K562 (cell line): ENCODE results near the gene HCAR1. TPM values are rescaled to one million over a fixed set of nuclear protein-coding genes. Genes with fewer than 3 reads are reported as not detected.

Experiments
- BRF2 ChIP-seq: IDR thresholded peaks from 3 replicates; pipeline ENCODE4 v1.6.1; 2011; ENCODE audit warnings: borderline replicate concordance, mild to moderate bottlenecking; ENCODE audit not compliant: insufficient read length, insufficient read depth
- CBFB ChIP-seq: sonication (generic); formaldehyde crosslinking; IDR thresholded peaks from 2 replicates; pipeline ENCODE4 v1.4.0; 2020; ENCODE audit warnings: mild to moderate bottlenecking, missing genetic modification reagents
- CBX2 ChIP-seq: fragments of 200-600 bp; sonication (generic); IDR thresholded peaks from one replicate; pipeline ENCODE4 v1.6.1; 2012; ENCODE audit warnings: mild to moderate bottlenecking, low read length, inconsistent platforms; ENCODE audit not compliant: insufficient read depth, poor library complexity, severe bottlenecking
- FOS ChIP-seq: IDR thresholded peaks from 3 replicates; pipeline ENCODE4 v1.6.1; 2011; ENCODE audit not compliant: insufficient read length; ENCODE audit errors: extremely low read depth
- FOSL1 ChIP-seq: fragments of 200-800 bp; sonication (Bioruptor generic); conservative IDR thresholded peaks from 2 replicates; pipeline ENCODE4 v1.6.1; 2016; ENCODE audit warnings: missing genetic modification characterization, missing compliant biosample characterization
- FOXJ2 ChIP-seq: fragments of 200-800 bp; sonication (Bioruptor generic); IDR thresholded peaks from 2 replicates; pipeline ENCODE4 v1.6.1; 2016; ENCODE audit warnings: missing genetic modification characterization, missing compliant biosample characterization
- GABPB1 ChIP-seq: sonication (generic); formaldehyde crosslinking; IDR thresholded peaks from 2 replicates; pipeline ENCODE4 v1.8.0; 2022; ENCODE audit warnings: mild to moderate bottlenecking, missing genetic modification reagents
- HDAC1 ChIP-seq, 2 experiments: fragments of 450-650 bp; IDR thresholded peaks; 2 replicates each; pipeline ENCODE4 v1.6.1; 2016 to 2017; ENCODE audit warnings: inconsistent platforms in 1 of 2, mild to moderate bottlenecking in 1 of 2, moderate library complexity in 1 of 2
- HNRNPL ChIP-seq: fragments of 200-400 bp; formaldehyde crosslinking; IDR thresholded peaks from 2 replicates; pipeline ENCODE4 v1.6.1; 2017; ENCODE audit warnings: low read depth, mild to moderate bottlenecking, low read length
- JUN ChIP-seq, 2 experiments: sonication (generic) in 1 of 2; formaldehyde crosslinking in 1 of 2; IDR thresholded peaks; 2 replicates each; pipeline versions ENCODE4 v1.6.1 to v1.8.0; 2012 to 2022; ENCODE audit warnings: borderline replicate concordance in 2 of 2, mild to moderate bottlenecking in 2 of 2, improper control_type of control experiment in 1 of 2, low read depth in 1 of 2, low read length in 1 of 2, missing genetic modification reagents in 1 of 2
- MAZ ChIP-seq, 2 experiments: fragments of 450-650 bp in 1 of 2; sonication (generic) in 1 of 2; formaldehyde crosslinking; IDR thresholded peaks in 1 of 2; conservative IDR thresholded peaks in 1 of 2; 2 replicates each; pipeline versions ENCODE4 v1.4.0 to v1.5.0; 2020; ENCODE audit warnings: mild to moderate bottlenecking in 1 of 2, missing genetic modification reagents in 1 of 2
- MCM7 ChIP-seq, 2 experiments: fragments of 450-650 bp; IDR thresholded peaks; 2 replicates each; pipeline ENCODE4 v1.6.1; 2016 to 2018
- MLX ChIP-seq, 2 experiments: fragments of 450-650 bp in 1 of 2; sonication (generic) in 1 of 2; formaldehyde crosslinking; conservative IDR thresholded peaks; 2 replicates each; pipeline versions ENCODE4 v1.4.0 to v1.8.1; 2020 to 2022; ENCODE audit warnings: mild to moderate bottlenecking in 1 of 2, missing genetic modification reagents in 1 of 2
- NCOA4 ChIP-seq: fragments of 450-650 bp; IDR thresholded peaks from 2 replicates; pipeline ENCODE4 v1.6.1; 2018; ENCODE audit warnings: mild to moderate bottlenecking; ENCODE audit not compliant: partially characterized antibody
- NUFIP1 ChIP-seq: fragments of 450-650 bp; IDR thresholded peaks from 2 replicates; pipeline ENCODE4 v1.6.1; 2018; ENCODE audit not compliant: partially characterized antibody
- PHB2 ChIP-seq: fragments of 450-650 bp; IDR thresholded peaks from 2 replicates; pipeline ENCODE4 v1.6.1; 2017; ENCODE audit warnings: low read depth
- SMAD3 ChIP-seq: fragments of 450-650 bp; formaldehyde crosslinking; conservative IDR thresholded peaks from 2 replicates; pipeline ENCODE4 v1.4.0; 2020; ENCODE audit warnings: mild to moderate bottlenecking
- SRF ChIP-seq, 2 experiments: fragments of 250-450, 450-650 bp in 1 of 2; sonication (Bioruptor Pico) in 1 of 2; sonication (generic) in 1 of 2; formaldehyde crosslinking; IDR thresholded peaks; 2 replicates each; pipeline versions ENCODE4 v1.5.0 to v1.5.1; 2020 to 2022; ENCODE audit warnings: mild to moderate bottlenecking in 1 of 2, missing genetic modification reagents in 1 of 2
- SRSF7 ChIP-seq: fragments of 200-400 bp; formaldehyde crosslinking; optimal IDR thresholded peaks from 2 replicates; pipeline ENCODE3; 2017; ENCODE audit warnings: mild to moderate bottlenecking, low read depth, low read length
- THRAP3 ChIP-seq: fragments of 450-650 bp; IDR thresholded peaks from 2 replicates; pipeline ENCODE4 v1.6.1; 2016; ENCODE audit warnings: mild to moderate bottlenecking, inconsistent platforms, borderline replicate concordance
- ZFP30 ChIP-seq: fragments of 250-450 bp; sonication (Bioruptor Pico); IDR thresholded peaks from 2 replicates; pipeline ENCODE4 v1.8.0; 2022; ENCODE audit warnings: moderate library complexity, mild to moderate bottlenecking, inconsistent platforms, borderline replicate concordance
- ZFX ChIP-seq: sonication (generic); formaldehyde crosslinking; IDR thresholded peaks from 2 replicates; pipeline ENCODE4 v1.8.0; 2022; ENCODE audit warnings: mild to moderate bottlenecking, missing genetic modification reagents, moderate library complexity
- ZNF24 ChIP-seq: fragments of 450-650 bp; IDR thresholded peaks from 2 replicates; pipeline ENCODE4 v1.6.1; 2016
- ZNF57 ChIP-seq: fragments of 450-650 bp; formaldehyde crosslinking; IDR thresholded peaks from 2 replicates; pipeline ENCODE4 v1.4.0; 2020; ENCODE audit warnings: mild to moderate bottlenecking, moderate library complexity
- ZNF644 ChIP-seq: fragments of 200-800 bp; sonication (Bioruptor generic); IDR thresholded peaks from 2 replicates; pipeline ENCODE4 v1.6.1; 2016; ENCODE audit warnings: low read depth, missing genetic modification characterization, missing compliant biosample characterization
- ZNF717 ChIP-seq: fragments of 250-450 bp; sonication (Bioruptor Pico); IDR thresholded peaks from 2 replicates; pipeline ENCODE4 v1.5.0; 2021
- polyA plus RNA-seq, 8 experiments: library from polyadenylated mRNA; depleted of rRNA in 4 of 8; stranded (reverse) in 5 of 8; unstranded in 3 of 8; fragments of >200 nt; fragmentation: Nextera tagmentation in 2 of 8; fragmentation: Illumina TruSeq in 1 of 8; extraction: Ambion mirVana in 2 of 8; extraction: Trizol in 1 of 8; gene quantifications; 2 replicates each; pipeline versions ENCODE4 v1.2.1 to v1.2.3, GENCODE V29; 2011 to 2014; ENCODE audit warnings: inconsistent platforms in 1 of 8, missing spikeins in 1 of 8
- total RNA-seq, 7 experiments: library from RNA; depleted of rRNA in 6 of 7; stranded (reverse); fragments of >200 nt in 6 of 7; fragmentation: Illumina TruSeq in 2 of 7; extraction: Trizol in 2 of 7; gene quantifications; 2 replicates each; pipeline versions ENCODE4 v1.2.1 to v1.2.3, GENCODE V29; 2011 to 2021; ENCODE audit warnings: low replicate concordance in 1 of 7
- TF ChIP-seq, protein P1 (sequence below): fragments of 450-650 bp; formaldehyde crosslinking; IDR thresholded peaks from 2 replicates; pipeline ENCODE4 v1.4.0; 2020; ENCODE audit warnings: mild to moderate bottlenecking, mixed read lengths

The HCAR1 gene
- total and polyA plus RNA-seq, 9 of the 15 experiments (the other 6 are each of a cell fraction or from before 2014, with no cell fraction given) = not detected

GRCh38 chr12:122726080-122726558 lies 4.5 kb downstream of the HCAR1 start (continued):
- TF ChIP-seq FOS (peak; percentile 46), NCOA4 (no peak), MAZ (CRISPR knock-in tag; conservative IDR thresholded peaks at IDR 0.05 in 1 of 2, IDR thresholded peaks at IDR 0.05 in 1 of 2) (no peak), ZNF644 (tag) (no peak), FOXJ2 (tag) (no peak), HNRNPL (no peak), THRAP3 (no peak), FOSL1 (peak; percentile 94), MLX (CRISPR knock-in tag; conservative IDR thresholded peaks at IDR 0.05) (no peak), MCM7 (IDR thresholded peaks at IDR 0.05) (no peak), JUN (IDR thresholded peaks at IDR 0.05; ENCODE audit: borderline replicate concordance, low read depth, low read length) (peak; percentile 87), JUN (CRISPR knock-in tag; IDR thresholded peaks at IDR 0.05; ENCODE audit: borderline replicate concordance) (no peak), BRF2 (no peak), ZFX (CRISPR knock-in tag) (no peak), GABPB1 (no peak), ZNF57 (no peak), ZNF717 (CRISPR knock-in tag) (no peak), HDAC1 (IDR thresholded peaks at IDR 0.05) (no peak), PHB2 (no peak), SRF (CRISPR knock-in tag; IDR thresholded peaks at IDR 0.05) (no peak), ZNF24 (no peak), CBX2 (no peak), ZFP30 (CRISPR knock-in tag) (no peak), SMAD3 (no peak), NUFIP1 (no peak), SRSF7 (no peak), CBFB (no peak)
- TF ChIP-seq, protein P1, sequence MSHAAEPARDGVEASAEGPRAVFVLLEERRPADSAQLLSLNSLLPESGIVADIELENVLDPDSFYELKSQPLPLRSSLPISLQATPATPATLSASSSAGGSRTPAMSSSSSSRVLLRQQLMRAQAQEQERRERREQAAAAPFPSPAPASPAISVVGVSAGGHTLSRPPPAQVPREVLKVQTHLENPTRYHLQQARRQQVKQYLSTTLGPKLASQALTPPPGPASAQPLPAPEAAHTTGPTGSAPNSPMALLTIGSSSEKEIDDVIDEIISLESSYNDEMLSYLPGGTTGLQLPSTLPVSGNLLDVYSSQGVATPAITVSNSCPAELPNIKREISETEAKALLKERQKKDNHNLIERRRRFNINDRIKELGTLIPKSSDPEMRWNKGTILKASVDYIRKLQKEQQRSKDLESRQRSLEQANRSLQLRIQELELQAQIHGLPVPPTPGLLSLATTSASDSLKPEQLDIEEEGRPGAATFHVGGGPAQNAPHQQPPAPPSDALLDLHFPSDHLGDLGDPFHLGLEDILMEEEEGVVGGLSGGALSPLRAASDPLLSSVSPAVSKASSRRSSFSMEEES = no peak
